HEK293T (cell line): ENCODE measurements around the gene JARID2.

Source experiments
- CTCF ChIA-PET: fragments of 350-600 bp; formaldehyde crosslinking; extraction: SDS; loops from one replicate; lab custom pipeline; 2021; ENCODE audit warnings: antibody characterized with exemption, inconsistent platforms; lab: Yijun Ruan, JAX
- POLR2A ChIA-PET: fragments of 350-600 bp; formaldehyde crosslinking; extraction: SDS; loops from one replicate; lab custom pipeline; 2020; ENCODE audit warnings: antibody characterized with exemption, inconsistent platforms; lab: Yijun Ruan, JAX
- DNase-seq: peaks from one replicate; pipeline ENCODE4 v3.0.0; 2012; ENCODE audit warnings: mixed read lengths; ENCODE audit errors: extremely low spot score
- ARNT ChIP-seq: fragments of 450-650 bp; IDR thresholded peaks from 2 replicates; pipeline ENCODE4 v1.6.1; 2017; ENCODE audit warnings: mild to moderate bottlenecking
- BHLHE40 ChIP-seq: fragments of 450-650 bp; IDR thresholded peaks from 2 replicates; pipeline ENCODE4 v1.6.1; 2016; ENCODE audit warnings: mild to moderate bottlenecking, moderate library complexity, borderline replicate concordance
- CTBP1 ChIP-seq: fragments of 450-650 bp; IDR thresholded peaks from 2 replicates; pipeline ENCODE4 v1.6.1; 2016; ENCODE audit warnings: borderline replicate concordance
- ELF4 ChIP-seq: fragments of 450-650 bp; IDR thresholded peaks from 2 replicates; pipeline ENCODE4 v1.6.1; 2017; ENCODE audit warnings: antibody characterized with exemption
- FOXA1 ChIP-seq: fragments of 450-650 bp; IDR thresholded peaks from 2 replicates; pipeline ENCODE4 v1.6.1; 2016; ENCODE audit warnings: mild to moderate bottlenecking
- FOXK2 ChIP-seq: fragments of 450-650 bp; IDR thresholded peaks from 2 replicates; pipeline ENCODE4 v1.6.1; 2016; ENCODE audit warnings: mild to moderate bottlenecking
- FOXM1 ChIP-seq: fragments of 450-650 bp; IDR thresholded peaks from 2 replicates; pipeline ENCODE4 v1.6.1; 2017; ENCODE audit warnings: mild to moderate bottlenecking, borderline replicate concordance
- HDGF ChIP-seq: fragments of 450-650 bp; IDR thresholded peaks from 2 replicates; pipeline ENCODE4 v1.6.1; 2017; ENCODE audit warnings: antibody characterized with exemption, borderline replicate concordance
- L3MBTL2 ChIP-seq: fragments of 450-650 bp; conservative IDR thresholded peaks from 2 replicates; pipeline ENCODE4 v1.6.1; 2016; ENCODE audit warnings: mild to moderate bottlenecking
- LEF1 ChIP-seq: fragments of 450-650 bp; IDR thresholded peaks from 2 replicates; pipeline ENCODE4 v1.6.1; 2017; ENCODE audit warnings: mild to moderate bottlenecking, borderline replicate concordance
- NFRKB ChIP-seq: fragments of 450-650 bp; IDR thresholded peaks from 2 replicates; pipeline ENCODE4 v1.6.1; 2016; ENCODE audit warnings: mild to moderate bottlenecking, moderate library complexity
- SP1 ChIP-seq: fragments of 450-650 bp; IDR thresholded peaks from 2 replicates; pipeline ENCODE4 v1.6.1; 2017
- SUZ12 ChIP-seq: fragments of 450-650 bp; IDR thresholded peaks from 2 replicates; pipeline ENCODE4 v1.6.1; 2016; ENCODE audit warnings: mild to moderate bottlenecking
- TARDBP ChIP-seq: fragments of 450-650 bp; IDR thresholded peaks from 2 replicates; pipeline ENCODE4 v1.6.1; 2016
- ZNF384 ChIP-seq: fragments of 450-650 bp; IDR thresholded peaks from 2 replicates; pipeline ENCODE4 v1.6.1; 2016
- TF ChIP-seq, protein P1 (sequence below): fragments of 450-650 bp; IDR thresholded peaks from 2 replicates; pipeline ENCODE4 v1.6.1; 2016

The JARID2 gene

DNA sequence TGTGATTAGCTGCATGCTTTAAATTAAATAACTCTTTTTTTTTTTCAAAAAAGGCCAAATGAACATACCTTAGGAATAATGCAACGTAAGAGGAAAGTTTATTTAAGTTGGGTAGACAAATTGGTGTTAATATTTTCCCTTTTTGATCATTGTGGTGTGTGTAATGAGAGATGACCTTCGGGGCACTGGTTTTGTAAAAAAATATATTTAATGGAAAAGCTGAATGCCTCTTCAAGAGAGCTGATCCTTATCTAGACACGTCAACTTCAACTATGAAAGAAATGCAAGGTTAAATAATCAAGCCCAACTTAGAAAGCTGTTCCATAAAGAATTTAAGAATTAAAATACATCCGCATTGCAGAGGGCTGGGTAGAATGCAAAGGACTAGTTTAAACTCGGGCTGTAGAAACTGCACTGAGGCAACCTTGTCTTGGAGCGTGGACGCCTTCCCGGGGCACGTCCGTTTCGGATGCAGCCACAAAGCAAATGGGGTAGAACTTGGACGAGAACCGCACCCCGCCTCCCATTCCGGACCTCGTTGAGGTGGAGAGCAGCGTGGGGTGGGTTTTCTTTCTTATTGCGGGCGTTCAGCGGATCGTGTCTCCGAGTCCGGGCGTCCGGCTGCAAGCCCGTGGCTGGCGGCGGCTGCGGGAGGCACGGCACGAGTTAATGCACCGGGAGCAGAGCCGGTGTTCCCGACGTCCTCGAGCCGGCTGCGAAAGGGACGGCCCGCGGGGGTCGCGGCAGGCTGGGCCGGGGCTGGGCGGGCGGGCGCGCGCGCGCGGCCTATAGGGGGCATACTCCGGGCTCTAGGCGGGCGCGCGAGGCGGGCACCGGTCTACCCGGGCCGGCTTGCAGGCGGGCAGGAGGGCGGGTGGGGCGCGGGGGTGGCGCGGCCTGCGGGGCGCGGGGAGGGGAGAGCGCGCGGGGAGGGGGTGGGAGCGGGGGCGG is 1.9 kb downstream of the JARID2 start:
- ChIA-PET CTCF (no interaction called here), POLR2A (interaction anchor here (0.6 kb wide), 1 partner anchor 219 kb away, joined by 4 read pairs; no protein-coding TSS in a partner anchor)
- TF ChIP-seq ZNF384, result no peak
- TF ChIP-seq FOXK2, result no peak
- TF ChIP-seq BHLHE40, result no peak
- peak; percentile 35 for DNase-seq

DNA sequence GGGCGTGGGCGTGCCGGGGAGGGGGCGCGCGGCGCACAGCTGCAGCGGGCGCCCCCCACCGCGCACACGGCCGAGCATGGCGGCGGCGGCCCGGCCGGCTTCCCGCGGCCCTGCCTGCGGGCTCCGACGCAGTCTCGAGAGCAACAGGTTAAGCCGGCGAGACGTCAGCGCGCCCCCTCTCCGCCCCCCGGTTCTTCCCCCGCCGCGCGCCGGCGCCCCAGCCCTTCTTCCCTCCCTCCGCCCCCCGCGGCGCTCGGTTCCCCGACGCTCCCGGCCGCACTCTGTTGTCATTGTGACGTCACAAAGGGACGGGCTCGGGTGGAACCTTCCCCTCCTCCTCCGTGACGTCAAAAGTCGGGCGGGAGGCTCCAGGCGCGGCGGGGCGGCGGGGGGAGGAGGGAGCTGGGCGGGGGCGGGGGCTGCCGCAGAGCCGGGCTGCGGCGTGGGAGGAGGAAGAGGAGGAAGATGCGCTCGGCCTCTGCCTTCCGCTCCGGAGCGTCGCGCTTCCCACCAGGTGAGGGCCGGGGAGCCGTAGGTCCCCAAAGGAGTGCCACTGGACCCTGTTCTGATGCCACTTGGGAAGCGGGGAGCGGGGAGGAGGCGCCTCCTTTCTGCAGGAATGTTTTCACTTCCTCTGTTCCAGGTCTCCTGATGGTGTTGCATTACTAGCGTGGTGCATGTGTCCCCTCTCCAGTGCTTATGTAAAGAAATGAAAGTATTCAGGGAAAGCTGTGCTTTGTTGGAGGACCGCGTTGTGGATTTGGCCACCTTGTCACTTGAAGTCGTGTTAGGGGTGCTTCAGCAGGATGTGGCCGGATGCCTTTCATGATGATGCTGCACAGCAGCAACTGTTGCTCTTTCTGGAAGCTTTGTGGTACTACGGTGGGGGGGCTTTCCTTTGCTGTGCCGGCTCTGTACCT is 2.8 kb downstream of the JARID2 start:
- POLR2A ChIA-PET, result no interaction called here
- DNase-seq, result peak; percentile 86
- CTCF ChIA-PET, result interaction anchor here (0.9 kb wide), 1 partner anchor 140 kb away, joined by 3 read pairs; no protein-coding TSS in a partner anchor
- TF ChIP-seq HDGF (no peak), BHLHE40 (no peak), L3MBTL2 (peak; percentile 32), NFRKB (no peak), TARDBP (peak; percentile 59), FOXK2 (no peak), CTBP1 (peak; percentile 22; the same call in 1 of the 2 replicates)
- TF ChIP-seq, protein P1, sequence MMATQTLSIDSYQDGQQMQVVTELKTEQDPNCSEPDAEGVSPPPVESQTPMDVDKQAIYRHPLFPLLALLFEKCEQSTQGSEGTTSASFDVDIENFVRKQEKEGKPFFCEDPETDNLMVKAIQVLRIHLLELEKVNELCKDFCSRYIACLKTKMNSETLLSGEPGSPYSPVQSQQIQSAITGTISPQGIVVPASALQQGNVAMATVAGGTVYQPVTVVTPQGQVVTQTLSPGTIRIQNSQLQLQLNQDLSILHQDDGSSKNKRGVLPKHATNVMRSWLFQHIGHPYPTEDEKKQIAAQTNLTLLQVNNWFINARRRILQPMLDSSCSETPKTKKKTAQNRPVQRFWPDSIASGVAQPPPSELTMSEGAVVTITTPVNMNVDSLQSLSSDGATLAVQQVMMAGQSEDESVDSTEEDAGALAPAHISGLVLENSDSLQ, result no peak

- DNase-seq, result no peak
- ChIA-PET POLR2A (no interaction called here), CTCF (interaction anchor here (0.9 to 1.1 kb wide), 2 partner anchors 109 to 139 kb away, joined by 3 read pairs; no protein-coding TSS in a partner anchor)
- TF ChIP-seq SP1 (no peak), ELF4 (no peak), BHLHE40 (no peak), SUZ12 (no peak), HDGF (no peak), TARDBP (no peak), NFRKB (no peak), FOXA1 (no peak), ZNF384 (no peak), ARNT (no peak)
Observed at GRCh38 chr6:15249371-15250019, 3.6 kb downstream of the JARID2 start.

- CTCF ChIA-PET, result interaction anchor here (1.1 kb wide), 1 partner anchor 108 kb away, joined by 3 read pairs; no protein-coding TSS in a partner anchor
- DNase-seq, result no peak
- TF ChIP-seq CTBP1 (no peak), FOXK2 (no peak), HDGF (no peak)
- POLR2A ChIA-PET, result no interaction called here
Observed at GRCh38 chr6:15250187-15251168, 4.6 kb downstream of the JARID2 start.

DNA sequence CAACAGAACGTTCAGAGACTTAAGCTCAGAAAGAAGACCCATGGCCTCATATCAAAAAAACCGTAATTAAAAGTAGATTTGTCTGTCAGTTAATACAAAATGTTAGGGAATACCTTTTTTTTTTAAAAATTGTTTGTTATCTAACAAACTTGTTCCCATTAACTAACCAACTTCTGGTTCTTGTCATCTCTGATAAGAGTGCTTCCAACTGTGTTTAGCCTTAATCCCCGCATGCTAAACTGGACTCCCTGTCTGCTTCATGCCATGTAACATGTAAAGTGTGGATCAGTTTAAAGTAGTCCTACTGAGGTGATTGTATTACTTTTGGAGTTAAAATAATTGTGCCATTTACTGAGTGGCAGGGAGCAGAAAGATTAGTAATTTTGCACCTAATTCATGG is 6.3 kb downstream of the JARID2 start:
- no peak for DNase-seq
- POLR2A ChIA-PET, result no interaction called here
- no peak for TF ChIP-seq LEF1
- TF ChIP-seq FOXK2, result no peak
- TF ChIP-seq ELF4, result no peak
- TF ChIP-seq, protein P1, result no peak
- TF ChIP-seq BHLHE40, result no peak
- no peak for TF ChIP-seq SP1
- TF ChIP-seq FOXA1, result no peak
- TF ChIP-seq CTBP1, result no peak
- no peak for TF ChIP-seq NFRKB
- TF ChIP-seq ARNT, result no peak
- no peak for TF ChIP-seq SUZ12
- TF ChIP-seq ZNF384, result no peak
- TF ChIP-seq L3MBTL2, result no peak
- no peak for TF ChIP-seq FOXM1
- no peak for TF ChIP-seq TARDBP
- TF ChIP-seq HDGF, result no peak
- CTCF ChIA-PET, result no interaction called here
